Activated naive CD8-positive, alpha-beta T cell treated with anti-CD3 and anti-CD28 coated beads for 36 hours (primary cell): Measurements from ENCODE around the gene KMT2E. TPM values are rescaled to one million over a fixed set of nuclear protein-coding genes. Genes with fewer than 3 reads are reported as not detected.
A peak's percentile ranks its signal among the peaks of the same experiment; 100 is the strongest.
"Not testable (repeated sequence)": the region's sequence is repeated elsewhere in the genome, so short reads cannot be mapped to it uniquely, and the experiment has no call there.

ENCODE experiments used
- DNase-seq: peaks from one replicate; pipeline ENCODE4 v3.0.0; 2021
- H3K27ac Mint-ChIP-seq: one replicate; pipeline ENCODE4 v1.8.0; 2022; ENCODE audit warnings: mild to moderate bottlenecking, moderate library complexity, mixed read lengths
- H3K27me3 Mint-ChIP-seq: one replicate; pipeline ENCODE4 v1.8.0; 2022; ENCODE audit warnings: mild to moderate bottlenecking, mixed read lengths
- H3K36me3 Mint-ChIP-seq: one replicate; pipeline ENCODE4 v1.8.0; 2021; ENCODE audit warnings: mild to moderate bottlenecking, mixed read lengths
- H3K4me1 Mint-ChIP-seq: one replicate; pipeline ENCODE4 v1.8.0; 2021; ENCODE audit warnings: mixed read lengths
- H3K4me3 Mint-ChIP-seq: one replicate; pipeline ENCODE4 v1.8.0; 2022; ENCODE audit warnings: mild to moderate bottlenecking, moderate library complexity, mixed read lengths
- H3K9me3 Mint-ChIP-seq: one replicate; pipeline ENCODE4 v1.8.0; 2022; ENCODE audit warnings: mixed read lengths
- total RNA-seq, 2 experiments: library from RNA; stranded (reverse); gene quantifications; one replicate each; pipeline ENCODE4 v1.2.3, GENCODE V29; 2021

KMT2E gene
- total RNA-seq, 2 experiments from 2014 or later = 58.0 to 62.4 TPM

GRCh38 chr7:104978460-104978859 is 35.5 kb upstream of the KMT2E start:
- no peaks in the 10 kb centered on the region for H3K9me3 Mint-ChIP-seq
- DNase-seq = no peak
- H3K27me3 Mint-ChIP-seq = no peaks in the 10 kb centered on the region
- H3K4me3 Mint-ChIP-seq = no peak overlapping the region
- H3K27ac Mint-ChIP-seq = no peak overlapping the region
- H3K4me1 Mint-ChIP-seq = peaks cover 46% of the 10 kb centered on the region
- peaks cover 4% of the 10 kb centered on the region for H3K36me3 Mint-ChIP-seq

- Mint-ChIP-seq H3K27ac (no peak overlapping the region), H3K36me3 (peaks cover 6% of the 10 kb centered on the region), H3K9me3 (no peaks in the 10 kb centered on the region), H3K4me1 (peaks cover 40% of the 10 kb centered on the region), H3K4me3 (peak overlapping the region; percentile 42), H3K27me3 (no peaks in the 10 kb centered on the region)
- DNase-seq = no peak
These were observed 34.7 kb upstream of the KMT2E start for GRCh38 chr7:104979167-104979841.

- no peak overlapping the region for H3K4me3 Mint-ChIP-seq
These were observed 33.6 kb upstream of the KMT2E start for GRCh38 chr7:104980440-104980839.

GRCh38 chr7:104980841-104981671 is 32.9 kb upstream of the KMT2E start:
- peaks cover 55% of the 10 kb centered on the region for H3K4me1 Mint-ChIP-seq
- H3K9me3 Mint-ChIP-seq = no peaks in the 10 kb centered on the region
- peaks cover 17% of the 10 kb centered on the region for H3K36me3 Mint-ChIP-seq
- H3K4me3 Mint-ChIP-seq = no peak overlapping the region
- no peak for DNase-seq
- H3K27me3 Mint-ChIP-seq = no peaks in the 10 kb centered on the region
- peak overlapping the region; percentile 67 for H3K27ac Mint-ChIP-seq

More at GRCh38 chr7:104980440-104980839, 33.6 kb upstream of the KMT2E start:
- DNase-seq = no peak
- no peaks in the 10 kb centered on the region for H3K9me3 Mint-ChIP-seq
- no peaks in the 10 kb centered on the region for H3K27me3 Mint-ChIP-seq
- H3K27ac Mint-ChIP-seq = no peak overlapping the region
- H3K4me1 Mint-ChIP-seq = peaks cover 50% of the 10 kb centered on the region
- H3K36me3 Mint-ChIP-seq = peaks cover 12% of the 10 kb centered on the region

- Mint-ChIP-seq H3K36me3 (peaks cover 17% of the 10 kb centered on the region), H3K27me3 (no peaks in the 10 kb centered on the region), H3K9me3 (no peaks in the 10 kb centered on the region), H3K4me1 (peaks cover 60% of the 10 kb centered on the region), H3K4me3 (peak overlapping the region; percentile 1), H3K27ac (no peak overlapping the region)
- no peak for DNase-seq
These were observed 32.4 kb upstream of the KMT2E start for GRCh38 chr7:104981672-104982037.

GRCh38 chr7:104982308-104983075 is 31.5 kb upstream of the KMT2E start:
- no peaks in the 10 kb centered on the region for H3K9me3 Mint-ChIP-seq

GRCh38 chr7:104983076-104983577 is 30.9 kb upstream of the KMT2E start:
- H3K4me1 Mint-ChIP-seq = peaks cover 64% of the 10 kb centered on the region
- H3K4me3 Mint-ChIP-seq = peak overlapping the region; percentile 98
- peaks cover 19% of the 10 kb centered on the region for H3K36me3 Mint-ChIP-seq
- H3K27ac Mint-ChIP-seq = peak overlapping the region; percentile 100
- H3K27me3 Mint-ChIP-seq = no peaks in the 10 kb centered on the region
- DNase-seq = no peak
- no peaks in the 10 kb centered on the region for H3K9me3 Mint-ChIP-seq

More at GRCh38 chr7:104982308-104983075, 31.5 kb upstream of the KMT2E start:
- Mint-ChIP-seq H3K4me3 (peak overlapping the region; percentile 98), H3K36me3 (peaks cover 19% of the 10 kb centered on the region), H3K27me3 (no peaks in the 10 kb centered on the region), H3K27ac (peak overlapping the region; percentile 100), H3K4me1 (peaks cover 60% of the 10 kb centered on the region)
- no peak for DNase-seq

GRCh38 chr7:104983578-104984539 is 30.1 kb upstream of the KMT2E start:
- peaks cover 68% of the 10 kb centered on the region for H3K4me1 Mint-ChIP-seq
- H3K27ac Mint-ChIP-seq = peak overlapping the region; percentile 100
- H3K4me3 Mint-ChIP-seq = peak overlapping the region; percentile 98
- H3K9me3 Mint-ChIP-seq = no peaks in the 10 kb centered on the region
- no peaks in the 10 kb centered on the region for H3K27me3 Mint-ChIP-seq
- peaks cover 19% of the 10 kb centered on the region for H3K36me3 Mint-ChIP-seq
- peak; percentile 89 for DNase-seq

- Mint-ChIP-seq H3K27ac (peak overlapping the region; percentile 100), H3K27me3 (no peaks in the 10 kb centered on the region), H3K4me3 (peak overlapping the region; percentile 98), H3K9me3 (no peaks in the 10 kb centered on the region), H3K4me1 (peaks cover 65% of the 10 kb centered on the region), H3K36me3 (peaks cover 19% of the 10 kb centered on the region)
- no peak for DNase-seq
These were observed 29.3 kb upstream of the KMT2E start for GRCh38 chr7:104984585-104985258.

- H3K27me3 Mint-ChIP-seq = no peaks in the 10 kb centered on the region
- peaks cover 20% of the 10 kb centered on the region for H3K36me3 Mint-ChIP-seq
- peaks cover 64% of the 10 kb centered on the region for H3K4me1 Mint-ChIP-seq
- H3K4me3 Mint-ChIP-seq = peak overlapping the region; percentile 98
- H3K9me3 Mint-ChIP-seq = no peaks in the 10 kb centered on the region
- peak overlapping the region; percentile 100 for H3K27ac Mint-ChIP-seq
- DNase-seq = no peak
These were observed 28.8 kb upstream of the KMT2E start for GRCh38 chr7:104985259-104985617.

- Mint-ChIP-seq H3K36me3 (peaks cover 33% of the 10 kb centered on the region), H3K27ac (peak overlapping the region; percentile 55), H3K4me3 (no peak overlapping the region), H3K9me3 (no peaks in the 10 kb centered on the region), H3K27me3 (no peaks in the 10 kb centered on the region), H3K4me1 (peaks cover 59% of the 10 kb centered on the region)
- DNase-seq = no peak
These were observed 27.3 kb upstream of the KMT2E start for GRCh38 chr7:104986628-104987259.

- H3K36me3 Mint-ChIP-seq = peaks cover 40% of the 10 kb centered on the region
- H3K4me1 Mint-ChIP-seq = peaks cover 59% of the 10 kb centered on the region
- H3K4me3 Mint-ChIP-seq, H3K9me3 Mint-ChIP-seq, H3K27me3 Mint-ChIP-seq, DNase-seq: not testable (repeated sequence)
- peak overlapping the region; percentile 12 for H3K27ac Mint-ChIP-seq
These were observed 26.6 kb upstream of the KMT2E start for GRCh38 chr7:104987403-104987802.

- Mint-ChIP-seq H3K27ac (no peak overlapping the region), H3K27me3 (no peaks in the 10 kb centered on the region), H3K9me3 (no peaks in the 10 kb centered on the region), H3K4me3 (no peak overlapping the region), H3K4me1 (peaks cover 65% of the 10 kb centered on the region), H3K36me3 (peaks cover 48% of the 10 kb centered on the region)
- DNase-seq = no peak
These were observed 23.0 kb upstream of the KMT2E start for GRCh38 chr7:104990983-104991382.
